ENCODE data around the gene NEURL4.
"Not testable (repeated sequence)": the region's sequence is repeated elsewhere in the genome, so short reads cannot be mapped to it uniquely, and the experiment has no call there.

Gene NEURL4

DNA sequence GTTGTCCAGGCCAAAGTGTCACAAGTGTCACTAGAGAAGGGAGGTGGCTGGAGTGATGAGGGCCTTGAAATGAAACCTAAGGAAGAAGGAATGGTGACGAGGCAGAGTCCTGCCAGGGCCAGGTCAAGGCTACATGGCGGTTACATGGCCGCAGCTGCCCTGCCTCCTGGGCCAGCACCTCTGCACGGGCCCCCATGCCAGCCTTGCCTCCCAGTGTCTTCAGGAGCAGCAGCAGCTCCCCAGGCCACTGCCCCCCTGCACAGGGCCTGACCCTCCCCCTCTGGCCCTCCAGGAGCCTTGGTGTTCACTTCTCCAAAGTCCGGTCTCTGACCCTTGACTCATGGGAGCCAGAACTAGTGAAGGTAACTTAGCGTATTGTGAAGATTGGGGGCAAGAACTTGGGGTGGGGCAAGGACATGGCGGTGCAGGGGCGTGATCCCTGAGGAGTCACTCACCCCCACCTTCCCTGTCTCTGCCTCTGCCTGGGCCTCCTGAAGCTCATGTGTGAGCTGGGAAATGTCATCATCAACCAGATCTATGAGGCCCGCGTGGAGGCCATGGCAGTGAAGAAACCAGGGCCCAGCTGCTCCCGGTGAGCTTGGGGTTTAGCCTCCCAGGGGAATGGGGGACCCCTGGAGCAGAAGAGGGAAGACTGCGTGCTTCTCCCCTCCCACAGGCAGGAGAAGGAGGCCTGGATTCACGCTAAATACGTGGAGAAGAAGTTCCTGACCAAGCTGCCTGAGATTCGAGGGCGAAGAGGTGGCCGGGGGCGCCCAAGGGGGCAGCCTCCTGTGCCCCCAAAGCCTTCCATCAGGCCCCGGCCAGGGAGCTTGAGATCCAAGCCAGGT lies 18.7 kb upstream of the NEURL4 start:
- DNase-seq (ENCODE audit: low read depth), result no peak

DNA sequence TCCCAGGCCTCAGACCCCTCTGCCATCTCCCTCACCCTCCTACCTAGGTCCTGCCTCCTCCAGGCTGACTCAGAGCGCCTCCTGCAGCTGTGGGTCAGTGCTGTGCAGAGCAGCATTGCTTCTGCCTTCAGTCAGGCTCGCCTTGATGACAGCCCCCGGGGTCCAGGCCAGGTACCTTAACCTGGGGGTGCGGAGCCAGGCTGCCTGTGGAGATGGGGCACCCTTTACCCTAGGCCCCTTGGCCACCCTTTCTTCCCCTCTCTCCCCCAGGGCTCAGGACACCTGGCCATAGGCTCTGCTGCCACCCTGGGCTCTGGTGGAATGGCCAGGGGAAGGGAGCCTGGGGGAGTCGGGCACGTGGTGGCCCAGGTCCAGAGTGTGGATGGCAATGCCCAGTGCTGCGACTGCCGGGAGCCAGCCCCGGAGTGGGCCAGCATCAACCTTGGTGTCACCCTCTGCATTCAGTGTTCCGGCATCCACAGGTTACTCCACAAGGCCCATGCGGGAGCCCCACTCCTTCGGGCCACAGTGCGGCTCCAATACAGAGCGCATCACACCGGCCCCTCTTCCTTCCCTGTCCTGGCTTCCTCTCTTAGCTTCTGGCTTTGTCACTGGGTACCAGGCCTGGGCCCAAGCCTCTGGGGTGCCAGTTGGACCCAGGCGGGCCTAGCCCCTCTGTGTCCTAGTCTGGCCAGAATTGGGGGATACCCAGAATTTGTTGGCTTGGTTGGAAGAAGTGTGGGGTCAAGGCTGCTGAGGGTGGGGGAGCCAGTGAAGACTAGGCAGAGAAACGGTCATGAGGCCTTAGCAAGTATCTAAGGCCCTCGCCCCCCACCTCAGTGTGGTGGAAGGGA lies 17.9 kb upstream of the NEURL4 start:
- no peak for DNase-seq (ENCODE audit: low read depth)

GRCh38 chr17:7343250-7343649 lies 14.1 kb upstream of the NEURL4 start:
- DNase-seq (ENCODE audit: low read depth), result no peak

GRCh38 chr17:7341842-7342241 lies 12.7 kb upstream of the NEURL4 start:
- DNase-seq (ENCODE audit: low read depth), result no peak

GRCh38 chr17:7340179-7340578 lies 11.0 kb upstream of the NEURL4 start:
- DNase-seq (ENCODE audit: low read depth), result no peak

- not testable (repeated sequence) for DNase-seq (ENCODE audit: low read depth)
These were observed 8.5 kb upstream of the NEURL4 start for GRCh38 chr17:7337600-7337999.

- DNase-seq (ENCODE audit: low read depth), result peak; percentile 80
These were observed 7.4 kb upstream of the NEURL4 start, which contains the start of gene ACAP1 for GRCh38 chr17:7336240-7337175. ACAP1 (plus strand) TSS chr17:7336529; CDS start chr17:7336735, 206 bp downstream.

DNA sequence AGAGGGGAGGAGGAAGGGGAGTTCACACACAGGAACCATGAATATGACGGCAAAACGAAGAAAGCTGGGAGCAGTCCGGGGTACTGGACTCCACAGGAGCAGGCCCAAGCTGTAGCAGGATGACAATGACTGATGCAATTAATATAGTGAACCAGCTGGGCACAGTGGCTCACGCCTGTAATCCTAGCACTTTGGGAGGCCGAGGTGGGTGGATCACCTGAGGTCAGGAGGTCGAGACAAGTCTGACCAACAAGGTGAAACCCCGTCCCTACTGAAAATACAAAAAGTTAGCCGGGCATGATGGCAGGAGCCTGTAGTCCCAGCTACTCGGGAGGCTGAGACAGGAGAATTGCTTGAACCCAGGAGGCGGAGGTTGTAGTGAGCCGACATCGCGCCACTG lies 6.6 kb upstream of the NEURL4 start:
- not testable (repeated sequence) for DNase-seq (ENCODE audit: low read depth)

DNA sequence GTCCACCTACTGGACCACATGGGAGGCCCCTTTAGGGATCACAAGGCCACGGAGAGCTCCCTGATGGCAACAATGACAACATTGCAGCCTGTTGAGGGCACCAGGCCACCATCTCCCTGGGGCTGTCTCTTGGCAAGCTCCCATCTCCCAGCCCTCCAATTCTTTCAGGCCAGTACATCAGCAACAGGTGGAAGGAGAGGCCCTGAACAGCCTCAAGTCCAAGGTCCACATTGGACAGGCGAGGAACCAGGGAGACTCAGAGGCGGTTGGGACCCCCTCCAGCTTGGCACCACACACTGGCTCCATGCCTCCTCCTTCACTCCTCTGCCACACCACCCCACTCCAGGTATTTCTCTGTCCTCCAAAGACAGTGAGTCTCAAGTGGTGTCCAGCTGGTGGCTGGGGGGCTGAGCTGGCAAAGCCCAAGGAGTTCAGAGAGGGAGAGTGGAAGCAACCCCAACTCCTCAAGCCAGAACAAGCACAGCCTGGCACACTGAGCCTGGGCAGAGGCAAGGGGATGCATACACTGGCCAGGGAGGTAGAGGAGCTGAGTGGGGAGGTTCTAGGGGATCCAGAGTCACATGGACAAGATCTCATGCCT lies 5.9 kb upstream of the NEURL4 start:
- no peak for DNase-seq (ENCODE audit: low read depth)

- DNase-seq (ENCODE audit: low read depth), result not testable (repeated sequence)
These were observed 3.5 kb upstream of the NEURL4 start for GRCh38 chr17:7332600-7333069.

DNA sequence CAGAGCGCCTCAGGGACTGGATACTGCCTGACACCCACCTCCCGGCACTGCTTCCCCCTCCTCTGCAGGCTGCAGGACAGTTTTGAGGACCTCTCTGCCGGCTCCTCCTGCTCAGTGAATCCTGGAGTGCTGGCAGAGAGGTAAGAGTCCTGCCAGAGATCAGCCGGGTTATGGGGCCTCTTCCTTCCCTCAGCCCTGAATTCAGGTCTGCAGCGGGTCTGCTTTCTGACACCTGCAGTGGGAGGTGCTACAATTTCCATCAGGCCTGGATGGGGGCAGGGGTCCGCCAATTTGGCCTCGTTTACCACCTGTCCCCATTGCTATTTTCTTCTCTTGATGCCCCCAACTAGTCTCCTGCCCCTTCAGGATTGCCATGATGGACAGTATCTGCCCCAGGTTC lies 3.0 kb upstream of the NEURL4 start:
- DNase-seq (ENCODE audit: low read depth), result no peak

DNA sequence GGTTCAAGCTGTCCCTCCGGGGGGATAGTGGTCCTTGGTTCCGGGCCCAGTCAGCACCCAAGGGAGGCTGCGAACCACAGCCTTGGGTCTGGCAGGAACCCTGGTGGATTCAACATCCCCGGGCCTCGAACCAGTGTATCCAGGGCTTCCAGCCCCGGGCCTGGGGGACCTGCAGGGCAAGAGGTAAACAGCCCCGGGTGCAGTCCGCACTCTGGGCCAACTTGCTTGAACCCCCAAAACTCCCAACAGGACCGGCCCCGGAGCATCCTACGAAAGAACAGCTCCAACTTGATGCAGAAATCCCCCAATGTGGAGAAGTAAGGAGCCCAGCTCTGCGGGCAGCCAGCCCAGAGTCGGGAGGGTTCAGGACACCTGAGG lies 1.5 kb upstream of the NEURL4 start:
- DNase-seq (ENCODE audit: low read depth), result no peak

- DNase-seq (ENCODE audit: low read depth), result peak; percentile 64
These were observed 982 bp upstream of the NEURL4 start for GRCh38 chr17:7329997-7330637.

- peak; percentile 93 for DNase-seq (ENCODE audit: low read depth)
These were observed 350 bp upstream of the NEURL4 start for GRCh38 chr17:7329374-7329996.

DNA sequence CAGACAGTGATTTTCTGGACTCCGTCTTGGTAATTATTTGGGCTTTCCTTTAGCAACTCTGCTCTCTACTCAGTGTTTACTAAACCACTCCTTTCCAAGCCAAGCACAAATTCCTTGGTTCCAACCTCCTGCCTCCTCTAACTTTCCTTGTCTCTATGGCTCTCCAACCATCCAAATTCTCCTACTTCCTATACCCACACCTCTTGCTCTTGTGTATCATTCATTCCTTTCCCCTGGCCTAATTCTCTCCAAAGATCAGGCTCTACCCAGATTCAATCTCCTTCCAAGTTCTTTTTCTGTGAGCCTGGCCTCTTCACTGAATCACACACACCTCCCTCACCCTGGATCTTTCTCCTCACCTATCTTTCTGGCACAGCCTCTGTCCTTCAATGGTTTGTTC lies 1.1 kb downstream of the NEURL4 start:
- no peak for DNase-seq (ENCODE audit: low read depth)

DNA sequence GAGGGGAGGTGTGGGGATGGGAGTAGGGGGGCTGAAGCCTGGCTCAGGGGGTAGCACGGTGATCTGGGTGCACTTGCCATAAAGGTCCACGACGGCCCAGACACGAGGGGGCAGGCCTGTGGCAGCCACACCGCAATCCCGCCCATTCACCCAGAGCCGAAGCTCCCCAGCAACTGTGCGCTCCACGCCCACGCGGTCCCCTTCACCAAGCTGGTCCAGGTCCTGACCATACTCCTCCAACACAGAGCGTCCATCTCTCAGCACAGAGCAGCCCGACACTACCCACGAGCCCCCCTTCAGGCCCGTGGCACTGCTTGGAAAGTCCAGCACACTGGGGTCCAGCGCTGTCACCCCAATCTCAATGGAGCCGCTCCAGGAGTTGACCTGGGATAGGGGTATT lies 1.6 kb downstream of the NEURL4 start:
- DNase-seq (ENCODE audit: low read depth), result no peak

- DNase-seq (ENCODE audit: low read depth), result no peak
These were observed 2.1 kb downstream of the NEURL4 start for GRCh38 chr17:7327056-7327455.

GRCh38 chr17:7326186-7326585 lies 2.9 kb downstream of the NEURL4 start:
- DNase-seq (ENCODE audit: low read depth), result no peak

GRCh38 chr17:7325031-7325528 lies 4.1 kb downstream of the NEURL4 start:
- DNase-seq (ENCODE audit: low read depth), result no peak

DNA sequence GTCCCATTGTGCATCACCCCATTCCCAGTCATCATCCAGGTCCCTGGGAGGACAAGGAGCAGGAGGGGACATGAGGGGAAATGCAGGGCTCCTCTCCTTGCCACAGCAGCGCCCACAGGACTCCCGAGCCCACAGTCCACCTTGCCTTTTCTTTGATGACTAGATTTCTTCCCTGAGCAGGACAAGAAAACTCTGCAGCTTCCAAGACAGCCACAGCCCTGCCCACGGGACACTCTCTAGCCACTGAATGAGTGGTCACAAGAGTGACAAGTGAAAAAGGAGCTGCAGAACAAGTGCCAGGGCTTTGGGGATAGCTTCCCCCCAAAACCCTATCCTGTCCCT lies 4.7 kb downstream of the NEURL4 start:
- DNase-seq (ENCODE audit: low read depth), result no peak

Data from stimulated activated CD8-positive, alpha-beta memory T cell treated with anti-CD3 and anti-CD28 coated beads, Interleukin-7, amount 100 ng/mL, for 24 hours (primary cell).